DOHH2 (cell line): ENCODE results near the gene DISC1.

Experiments
- EZH2phosphoT487 ChIP-seq: fragments of 200-600 bp; sonication (generic); IDR thresholded peaks from 2 replicates; pipeline ENCODE4 v1.6.1; 2017; ENCODE audit warnings: borderline replicate concordance, mild to moderate bottlenecking, antibody characterized with exemption, low read length, moderate library complexity, mixed read lengths
- TF ChIP-seq, protein P1 (sequence below): fragments of 200-600 bp; sonication (generic); IDR thresholded peaks from one replicate; pipeline ENCODE4 v1.5.1; 2014; ENCODE audit warnings: antibody characterized with exemption, mild to moderate bottlenecking, low read depth, low read length; ENCODE audit not compliant: poor library complexity, severe bottlenecking

DNA sequence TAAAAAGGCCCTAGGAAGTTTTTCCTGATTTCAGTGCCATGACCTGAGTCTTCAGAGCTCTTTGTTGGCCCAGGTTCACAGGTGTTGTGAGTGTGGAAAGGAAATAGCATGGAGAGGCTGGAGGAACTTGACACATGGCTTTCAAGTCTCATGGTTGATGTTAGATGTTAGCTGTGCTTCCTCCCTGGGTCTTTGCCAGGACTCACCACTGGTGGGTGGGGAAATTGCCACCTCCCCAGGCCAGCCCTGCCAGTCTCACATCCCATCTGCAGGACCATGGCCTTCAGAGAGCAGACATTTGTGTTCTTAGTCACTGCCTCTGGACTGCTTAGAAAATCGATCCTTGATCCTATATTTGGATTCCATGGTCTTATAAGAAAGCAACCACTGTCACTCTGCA lies 383.2 kb downstream of the DISC1 start:
- TF ChIP-seq, protein P1, sequence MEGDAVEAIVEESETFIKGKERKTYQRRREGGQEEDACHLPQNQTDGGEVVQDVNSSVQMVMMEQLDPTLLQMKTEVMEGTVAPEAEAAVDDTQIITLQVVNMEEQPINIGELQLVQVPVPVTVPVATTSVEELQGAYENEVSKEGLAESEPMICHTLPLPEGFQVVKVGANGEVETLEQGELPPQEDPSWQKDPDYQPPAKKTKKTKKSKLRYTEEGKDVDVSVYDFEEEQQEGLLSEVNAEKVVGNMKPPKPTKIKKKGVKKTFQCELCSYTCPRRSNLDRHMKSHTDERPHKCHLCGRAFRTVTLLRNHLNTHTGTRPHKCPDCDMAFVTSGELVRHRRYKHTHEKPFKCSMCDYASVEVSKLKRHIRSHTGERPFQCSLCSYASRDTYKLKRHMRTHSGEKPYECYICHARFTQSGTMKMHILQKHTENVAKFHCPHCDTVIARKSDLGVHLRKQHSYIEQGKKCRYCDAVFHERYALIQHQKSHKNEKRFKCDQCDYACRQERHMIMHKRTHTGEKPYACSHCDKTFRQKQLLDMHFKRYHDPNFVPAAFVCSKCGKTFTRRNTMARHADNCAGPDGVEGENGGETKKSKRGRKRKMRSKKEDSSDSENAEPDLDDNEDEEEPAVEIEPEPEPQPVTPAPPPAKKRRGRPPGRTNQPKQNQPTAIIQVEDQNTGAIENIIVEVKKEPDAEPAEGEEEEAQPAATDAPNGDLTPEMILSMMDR = no peak
- no peak for TF ChIP-seq EZH2phosphoT487
